Activated CD4-positive, alpha-beta T cell treated with anti-CD3 and anti-CD28 coated beads for 1 hour (primary cell): ENCODE measurements around the gene SLC29A2.

Experiments
- DNase-seq: peaks from one replicate; pipeline ENCODE4 v3.0.0-alpha.2; 2020

Gene SLC29A2

DNA sequence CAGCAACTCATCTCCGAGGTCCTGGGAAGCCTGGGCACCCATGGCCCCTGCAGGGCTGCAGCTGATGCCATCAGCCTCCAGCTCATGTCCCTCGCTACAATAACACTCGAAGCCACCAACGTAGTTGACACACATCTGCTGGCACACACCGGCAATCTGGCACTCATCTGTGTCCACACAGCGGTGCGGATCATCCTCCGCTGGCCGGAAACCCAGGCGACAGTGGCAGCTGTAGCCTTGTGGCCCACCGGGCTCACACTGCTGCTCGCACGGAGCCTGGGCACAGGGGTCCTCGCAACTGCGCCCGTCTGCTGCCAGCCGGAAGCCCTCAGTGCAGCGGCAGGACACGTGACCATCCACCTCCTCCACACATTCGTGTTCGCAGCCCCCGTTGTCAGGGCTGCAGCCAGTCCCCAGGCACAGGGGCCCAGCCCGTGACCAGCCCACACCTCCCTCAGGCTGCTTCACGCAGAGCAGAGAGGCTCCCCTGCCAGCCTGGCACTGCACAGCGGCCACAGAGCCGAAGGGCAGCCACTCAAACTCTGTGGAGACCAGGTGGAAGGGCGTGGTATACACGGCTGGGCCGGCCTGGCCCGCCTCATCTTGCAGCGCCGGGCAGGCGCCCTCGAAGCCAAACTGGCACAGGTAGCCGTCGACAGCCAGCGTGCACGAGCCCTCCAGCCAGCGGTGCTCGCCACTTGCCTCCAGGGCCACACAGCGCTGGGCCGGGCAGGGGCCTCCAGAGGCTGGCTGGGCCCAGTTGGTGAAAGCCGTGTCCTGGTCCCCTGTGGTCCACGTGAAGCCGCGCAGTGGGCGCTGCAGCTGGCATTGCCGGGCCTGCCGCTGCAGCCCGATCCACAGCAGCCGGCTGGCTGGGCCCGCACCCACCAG lies 55.4 kb downstream of the SLC29A2 start:
- no peak for DNase-seq

DNA sequence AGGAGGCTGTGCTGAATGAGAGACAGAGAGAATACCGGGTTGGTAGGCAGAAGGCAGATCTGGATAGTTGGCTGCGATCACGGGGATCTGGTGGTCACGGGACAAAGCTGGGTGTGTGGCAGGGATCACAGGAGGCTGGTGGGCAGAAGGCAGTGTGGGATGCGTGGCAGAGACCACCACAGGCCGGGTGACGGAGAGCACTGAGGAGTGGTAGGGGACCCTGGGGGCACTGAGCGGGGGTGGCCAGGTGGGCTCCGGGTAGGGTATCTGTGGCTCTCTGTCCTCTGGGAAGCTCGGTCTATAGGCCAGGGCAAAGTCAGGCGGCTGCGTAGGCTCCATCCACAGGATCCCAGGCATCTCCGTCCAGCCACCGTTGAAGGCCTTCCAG lies 56.1 kb downstream of the SLC29A2 start:
- no peak for DNase-seq

DNA sequence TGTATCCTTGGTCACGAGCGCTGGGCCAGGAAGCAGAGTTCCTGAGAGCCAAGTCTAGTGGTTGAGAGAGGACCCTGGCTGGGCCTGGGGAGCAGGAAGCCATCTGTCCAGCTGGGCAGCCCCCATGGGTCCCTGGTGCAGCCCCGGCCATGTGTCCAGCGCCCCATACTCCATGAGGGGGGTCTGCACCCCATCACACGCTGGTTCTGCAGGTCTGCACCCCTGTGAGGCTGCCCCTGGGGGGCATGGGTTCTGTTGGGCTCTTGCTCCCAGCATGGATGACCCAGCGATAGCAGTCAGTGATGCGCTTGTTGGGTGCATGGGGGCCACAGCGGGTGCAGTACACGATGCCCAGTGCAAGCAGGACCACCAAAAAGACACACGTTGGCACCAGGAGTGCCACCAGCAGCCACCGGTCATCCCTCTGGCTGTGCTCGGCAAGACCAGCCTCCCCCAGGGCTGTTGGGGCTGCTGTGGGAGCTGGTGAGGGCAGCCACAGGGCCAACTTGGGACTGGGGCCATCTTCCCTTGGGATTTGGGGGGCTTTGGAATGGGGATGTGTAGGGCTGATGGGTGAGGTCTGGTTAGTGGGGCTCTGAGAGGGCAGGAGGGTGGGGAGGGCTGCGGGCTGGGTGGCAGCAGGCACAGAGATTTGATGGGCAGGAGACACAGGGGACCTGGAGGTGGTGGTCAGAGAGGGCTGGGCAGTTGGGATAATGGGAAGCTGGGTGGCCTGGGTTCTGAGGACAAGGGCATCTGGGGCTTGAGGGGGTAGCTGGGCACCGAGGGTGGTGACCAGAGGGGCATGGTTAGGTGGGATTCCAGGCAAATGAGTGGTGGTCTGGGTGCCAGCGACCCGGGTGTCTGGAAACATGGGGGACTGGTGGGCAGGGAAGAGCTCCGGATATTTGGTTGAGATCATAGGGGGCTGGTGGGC lies 56.7 kb downstream of the SLC29A2 start:
- no peak for DNase-seq

DNA sequence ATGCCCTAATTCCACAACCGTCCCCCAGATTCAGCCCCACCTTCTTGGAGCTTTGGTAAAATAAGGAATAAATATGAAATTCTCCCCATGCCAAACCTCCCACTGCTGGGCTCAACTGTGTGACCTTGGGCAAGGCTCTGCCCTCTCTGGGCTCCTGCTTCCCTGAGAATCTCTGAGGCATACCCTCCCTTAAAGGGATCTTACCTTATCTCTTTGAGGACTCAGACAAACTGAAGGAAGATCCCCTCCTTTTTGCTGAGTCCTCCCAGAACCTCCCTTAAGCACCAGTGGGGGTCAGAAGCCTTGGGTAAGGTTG lies 57.4 kb downstream of the SLC29A2 start:
- DNase-seq: no peak

DNA sequence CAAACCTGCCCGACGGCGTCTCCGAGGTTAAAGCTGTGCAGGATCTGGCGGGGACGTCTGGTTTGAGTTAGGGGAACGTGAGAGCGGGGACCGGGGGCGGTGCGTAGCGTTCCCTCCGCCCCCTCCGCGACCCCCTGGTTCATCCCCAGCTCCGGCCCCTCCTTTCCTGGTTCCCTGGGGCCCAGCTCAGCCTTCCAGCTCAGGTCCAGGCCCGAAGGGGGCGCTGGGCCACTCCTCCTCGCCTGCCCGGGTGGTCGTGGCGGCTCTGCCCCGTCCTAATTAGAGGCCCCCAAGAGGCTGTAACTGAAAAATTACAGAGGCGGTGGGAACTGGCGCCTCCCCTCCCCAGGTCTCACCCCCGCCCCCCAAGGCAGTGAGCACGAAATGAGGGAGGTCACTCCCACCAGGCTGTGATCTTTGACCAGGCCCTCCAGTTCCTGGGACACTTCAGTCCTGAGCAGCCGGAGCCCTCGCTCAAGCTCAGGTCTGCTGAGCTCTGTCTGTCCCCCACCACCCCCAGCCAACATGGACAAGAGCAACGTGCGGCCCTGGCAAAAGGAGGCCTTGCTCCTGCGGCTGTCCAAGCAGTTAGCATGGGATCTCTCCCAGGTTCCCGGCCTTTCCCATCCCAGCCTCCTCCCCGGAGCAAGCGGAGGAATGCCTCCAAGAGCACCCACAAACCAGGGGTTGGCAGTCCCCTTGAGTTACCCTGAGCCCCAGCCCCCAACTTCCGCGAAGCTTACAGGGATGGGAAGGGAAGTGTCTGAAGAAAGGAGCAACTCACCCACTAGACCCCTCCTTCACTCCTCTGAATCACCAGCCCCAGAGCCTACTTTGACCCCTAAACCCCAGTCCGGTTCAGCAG lies 58.0 kb downstream of the SLC29A2 start:
- DNase-seq: no peak

DNA sequence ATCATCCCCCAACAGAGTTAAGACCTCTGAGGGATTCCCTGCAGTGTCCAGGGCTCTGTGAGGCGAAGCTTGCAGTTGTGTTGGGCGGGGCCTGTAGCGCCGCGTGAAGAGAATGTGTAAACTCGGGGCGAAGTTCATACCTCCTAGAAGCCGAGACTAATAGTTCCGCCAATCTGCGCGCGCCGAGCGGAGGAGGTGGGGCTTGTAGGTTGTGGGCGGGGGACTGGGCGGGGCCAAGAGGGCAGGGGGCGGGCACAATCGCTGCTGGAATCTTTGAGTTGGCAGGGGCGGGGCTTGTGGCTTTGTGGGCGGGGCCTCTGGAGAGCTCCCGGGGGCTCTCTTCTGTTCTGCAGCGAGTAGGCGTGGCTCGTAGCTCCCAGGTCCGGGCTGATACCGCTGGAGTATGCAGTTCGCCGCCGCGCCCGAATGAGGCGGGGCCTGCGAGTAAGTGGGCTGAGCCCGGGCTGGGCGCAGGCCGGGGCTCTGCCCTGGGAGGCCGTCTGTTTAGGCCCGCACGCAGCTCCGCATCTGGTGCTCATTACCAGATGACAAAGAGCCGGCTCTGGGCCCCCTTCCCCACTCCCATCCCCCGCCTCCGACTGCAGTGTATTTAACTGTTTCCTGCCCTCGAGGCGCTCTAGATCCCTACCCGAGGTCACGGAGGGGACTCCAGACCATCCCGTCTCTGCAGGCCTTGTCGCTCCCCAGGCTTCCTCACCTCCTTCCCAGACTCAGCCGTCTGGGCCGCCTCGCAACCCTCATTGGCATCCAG lies 58.8 kb downstream of the SLC29A2 start:
- peak; percentile 97 for DNase-seq
